ENCODE data around the gene CLMP. TPM values are rescaled to one million over a fixed set of nuclear protein-coding genes. Genes with fewer than 3 reads are reported as not detected.

The CLMP gene, protein sequence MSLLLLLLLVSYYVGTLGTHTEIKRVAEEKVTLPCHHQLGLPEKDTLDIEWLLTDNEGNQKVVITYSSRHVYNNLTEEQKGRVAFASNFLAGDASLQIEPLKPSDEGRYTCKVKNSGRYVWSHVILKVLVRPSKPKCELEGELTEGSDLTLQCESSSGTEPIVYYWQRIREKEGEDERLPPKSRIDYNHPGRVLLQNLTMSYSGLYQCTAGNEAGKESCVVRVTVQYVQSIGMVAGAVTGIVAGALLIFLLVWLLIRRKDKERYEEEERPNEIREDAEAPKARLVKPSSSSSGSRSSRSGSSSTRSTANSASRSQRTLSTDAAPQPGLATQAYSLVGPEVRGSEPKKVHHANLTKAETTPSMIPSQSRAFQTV
- 100 to 1,000 TPM; 169 to 215 (median 197) TPM for total RNA-seq

- H3K4me3 ChIP-seq = peak within 1 kb of the TSS; percentile 56 to 69 (median 64)
- peaks cover 13 to 51% (median 47%) of the 10 kb centered on the region in 4 donors for H3K4me1 ChIP-seq
- DNase-seq (ENCODE audit: extremely low spot score) = no peak
- H3K27me3 ChIP-seq = peaks cover 0 to 27% (median 0%) of the 10 kb centered on the region in 4 donors
- peak within 1 kb of the TSS; percentile 88 to 96 (median 92) for H3K27ac ChIP-seq (replicated peaks in 1 of 4)
- 17% methylated on average over 47 of the region's 53 CpGs for WGBS
- H3K9me3 ChIP-seq = no peaks in the 10 kb centered on the region
- peak; percentile 7 to 60 for TF ChIP-seq POLR2AphosphoS5 (IDR thresholded peaks at IDR 0.05)
- TF ChIP-seq POLR2A (IDR thresholded peaks at IDR 0.05; ENCODE audit: low read depth) = no peak
- TF ChIP-seq EP300 (IDR thresholded peaks at IDR 0.05) = no peak
- TF ChIP-seq, protein P1, sequence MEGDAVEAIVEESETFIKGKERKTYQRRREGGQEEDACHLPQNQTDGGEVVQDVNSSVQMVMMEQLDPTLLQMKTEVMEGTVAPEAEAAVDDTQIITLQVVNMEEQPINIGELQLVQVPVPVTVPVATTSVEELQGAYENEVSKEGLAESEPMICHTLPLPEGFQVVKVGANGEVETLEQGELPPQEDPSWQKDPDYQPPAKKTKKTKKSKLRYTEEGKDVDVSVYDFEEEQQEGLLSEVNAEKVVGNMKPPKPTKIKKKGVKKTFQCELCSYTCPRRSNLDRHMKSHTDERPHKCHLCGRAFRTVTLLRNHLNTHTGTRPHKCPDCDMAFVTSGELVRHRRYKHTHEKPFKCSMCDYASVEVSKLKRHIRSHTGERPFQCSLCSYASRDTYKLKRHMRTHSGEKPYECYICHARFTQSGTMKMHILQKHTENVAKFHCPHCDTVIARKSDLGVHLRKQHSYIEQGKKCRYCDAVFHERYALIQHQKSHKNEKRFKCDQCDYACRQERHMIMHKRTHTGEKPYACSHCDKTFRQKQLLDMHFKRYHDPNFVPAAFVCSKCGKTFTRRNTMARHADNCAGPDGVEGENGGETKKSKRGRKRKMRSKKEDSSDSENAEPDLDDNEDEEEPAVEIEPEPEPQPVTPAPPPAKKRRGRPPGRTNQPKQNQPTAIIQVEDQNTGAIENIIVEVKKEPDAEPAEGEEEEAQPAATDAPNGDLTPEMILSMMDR (IDR thresholded peaks at IDR 0.05) = no peak
- intact Hi-C loops (cut with DNase I) = no loop called here
- no peaks in the 10 kb centered on the region for H3K36me3 ChIP-seq
Observed at GRCh38 chr11:123195188-123196059, at the start of gene CLMP. TSS of gene CLMP (minus strand) at chr11:123195248. CDS start at chr11:123194940, 308 bp downstream.

DNA sequence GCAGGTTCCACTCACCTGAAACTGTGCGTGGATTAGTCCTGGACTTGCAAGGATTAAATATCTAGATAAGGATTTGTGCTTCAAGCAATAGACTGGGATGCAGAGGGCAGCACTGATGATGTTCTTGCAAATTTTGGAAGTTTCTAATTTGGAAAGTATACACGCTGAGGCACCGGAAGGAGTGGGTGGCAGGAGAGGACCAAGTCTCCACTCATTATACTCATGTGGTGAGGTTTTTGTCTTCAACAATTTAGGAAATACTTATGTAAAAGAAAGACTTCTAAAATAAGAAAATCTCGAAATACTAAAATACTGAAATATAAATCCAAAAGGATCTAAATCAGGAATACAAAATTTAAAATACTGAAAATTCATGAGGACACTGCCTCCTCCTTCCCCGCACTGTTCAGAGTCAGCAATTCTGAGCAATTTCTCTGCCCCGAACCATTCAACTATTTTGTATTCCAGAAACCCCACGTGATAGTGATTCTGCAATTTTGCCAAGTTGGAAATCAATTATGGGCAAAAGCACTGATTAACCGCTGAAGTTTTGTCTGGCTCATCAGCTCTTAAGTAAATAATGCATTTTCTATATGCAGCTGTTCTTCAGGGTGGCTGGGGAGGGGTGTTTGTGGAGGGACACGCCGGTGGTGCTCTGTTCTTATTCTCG is 47.0 kb upstream of the CLMP start:
- intact Hi-C loops (cut with DNase I) = no loop called here
- no peaks in the 10 kb centered on the region for H3K27me3 ChIP-seq
- H3K4me3 ChIP-seq = no peak overlapping the region
- no peaks in the 10 kb centered on the region for H3K36me3 ChIP-seq
- H3K9me3 ChIP-seq = no peaks in the 10 kb centered on the region
- peaks cover 2 to 29% (median 10%) of the 10 kb centered on the region in 4 donors for H3K4me1 ChIP-seq
- no peak for DNase-seq (ENCODE audit: extremely low spot score)
- 79% methylated on average over 11 of the region's 11 CpGs for WGBS
- TF ChIP-seq EP300 (IDR thresholded peaks at IDR 0.05) (no peak), POLR2AphosphoS5 (IDR thresholded peaks at IDR 0.05) (no peak), POLR2A (IDR thresholded peaks at IDR 0.05; ENCODE audit: low read depth) (no peak)
- no peak overlapping the region for H3K27ac ChIP-seq (replicated peaks in 1 of 4)

- DNase-seq (ENCODE audit: extremely low spot score) = no peak
- intact Hi-C loops (cut with DNase I) = no loop called here
- H3K27ac ChIP-seq (replicated peaks in 1 of 4) = no peak overlapping the region
- H3K36me3 ChIP-seq = no peaks in the 10 kb centered on the region
- 76% methylated on average over 1 of the region's 1 CpG for WGBS
- H3K27me3 ChIP-seq = no peaks in the 10 kb centered on the region
- H3K9me3 ChIP-seq = no peaks in the 10 kb centered on the region
- H3K4me1 ChIP-seq = peaks cover 0 to 24% (median 5%) of the 10 kb centered on the region in 4 donors
- no peak overlapping the region for H3K4me3 ChIP-seq
- TF ChIP-seq EP300 (IDR thresholded peaks at IDR 0.05) (no peak), POLR2A (IDR thresholded peaks at IDR 0.05; ENCODE audit: low read depth) (no peak), POLR2AphosphoS5 (IDR thresholded peaks at IDR 0.05) (no peak)
- TF ChIP-seq, protein P1 (IDR thresholded peaks at IDR 0.05) = no peak
Observed at GRCh38 chr11:123241294-123241693, 46.2 kb upstream of the CLMP start.

DNA sequence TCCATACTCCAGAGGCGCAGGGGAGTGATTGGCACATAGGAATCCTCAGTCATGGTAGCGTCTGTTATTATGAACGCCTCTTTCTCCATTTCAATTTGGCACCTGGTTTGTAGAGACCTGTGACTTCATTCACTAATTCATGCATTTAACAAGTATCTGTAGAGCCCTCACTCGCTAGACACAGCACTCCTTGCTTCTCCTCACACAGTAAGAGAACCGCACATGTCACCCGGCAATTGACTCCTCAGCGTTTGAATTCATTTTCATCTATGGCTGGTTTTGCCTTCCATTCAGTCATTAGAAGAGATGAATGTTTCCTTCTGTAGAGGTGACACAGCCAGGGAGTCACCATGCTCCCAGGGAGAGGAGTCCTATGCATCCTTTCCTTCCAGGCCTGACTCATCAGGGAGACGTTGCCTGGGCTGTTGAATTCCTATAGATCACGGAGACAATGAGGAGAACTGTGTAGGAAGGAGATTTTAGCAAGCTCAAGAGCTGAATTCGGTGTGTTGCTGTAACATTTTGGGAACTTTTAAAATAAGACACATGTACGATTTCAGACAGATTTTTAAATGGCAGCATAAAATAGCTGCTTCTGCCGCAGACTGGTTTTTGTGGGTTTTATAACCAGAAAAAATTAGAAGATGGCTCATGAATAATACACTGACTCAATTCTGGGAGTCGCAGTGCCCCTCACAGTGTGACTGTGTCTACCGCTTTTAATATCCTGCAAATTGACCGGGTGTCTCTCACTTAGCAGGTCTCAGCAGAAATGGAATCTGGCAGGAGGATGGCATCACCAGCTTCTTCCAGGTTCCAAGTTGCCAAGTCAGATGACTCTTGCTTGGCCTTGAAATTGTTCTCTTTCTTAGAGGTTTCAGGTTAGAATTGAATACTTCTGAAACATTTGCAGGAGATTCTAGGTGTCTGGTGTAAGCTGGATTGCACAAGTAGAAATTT is 44.4 kb upstream of the CLMP start:
- DNase-seq (ENCODE audit: extremely low spot score) = no peak
- intact Hi-C loops (cut with DNase I) = no loop called here
- Histone ChIP-seq H3K4me3 (no peak overlapping the region), H3K27me3 (no peaks in the 10 kb centered on the region), H3K27ac (replicated peaks in 1 of 4) (peak overlapping the region in 1 of 4 donors; percentile 2), H3K4me1 (peaks cover 0 to 31% (median 21%) of the 10 kb centered on the region in 4 donors), H3K9me3 (no peaks in the 10 kb centered on the region), H3K36me3 (no peaks in the 10 kb centered on the region)
- TF ChIP-seq POLR2AphosphoS5 (IDR thresholded peaks at IDR 0.05) = no peak
- TF ChIP-seq, protein P1 (IDR thresholded peaks at IDR 0.05) = no peak
- TF ChIP-seq EP300 (IDR thresholded peaks at IDR 0.05) = no peak
- no peak for TF ChIP-seq POLR2A (IDR thresholded peaks at IDR 0.05; ENCODE audit: low read depth)
- WGBS = 91% methylated on average over 15 of the region's 15 CpGs

All from esophagus muscularis mucosa (tissue), 4 donors.